ENCODE data around the gene MAFB.

DNA sequence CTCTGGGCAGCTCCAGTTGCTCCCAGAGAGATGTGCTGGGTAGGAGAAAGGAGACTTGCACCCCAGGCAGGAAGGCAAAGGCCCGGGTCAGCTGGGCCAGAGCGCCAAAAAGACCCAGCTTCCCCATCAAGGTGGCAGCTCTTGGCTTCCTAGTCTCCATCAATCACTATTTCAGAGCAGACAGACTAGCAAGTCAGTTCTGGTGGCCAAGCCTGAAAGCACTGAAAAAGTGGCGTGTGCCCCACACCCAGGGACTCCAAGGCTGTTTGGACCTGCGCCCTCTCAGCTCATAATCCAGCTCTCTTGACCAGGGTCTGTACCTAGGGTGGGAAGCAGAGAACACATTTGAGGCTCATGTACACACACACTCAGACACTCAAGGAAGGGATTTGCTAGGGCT lies 3.7 kb downstream of the MAFB start:
- TF ChIP-seq, protein P1, sequence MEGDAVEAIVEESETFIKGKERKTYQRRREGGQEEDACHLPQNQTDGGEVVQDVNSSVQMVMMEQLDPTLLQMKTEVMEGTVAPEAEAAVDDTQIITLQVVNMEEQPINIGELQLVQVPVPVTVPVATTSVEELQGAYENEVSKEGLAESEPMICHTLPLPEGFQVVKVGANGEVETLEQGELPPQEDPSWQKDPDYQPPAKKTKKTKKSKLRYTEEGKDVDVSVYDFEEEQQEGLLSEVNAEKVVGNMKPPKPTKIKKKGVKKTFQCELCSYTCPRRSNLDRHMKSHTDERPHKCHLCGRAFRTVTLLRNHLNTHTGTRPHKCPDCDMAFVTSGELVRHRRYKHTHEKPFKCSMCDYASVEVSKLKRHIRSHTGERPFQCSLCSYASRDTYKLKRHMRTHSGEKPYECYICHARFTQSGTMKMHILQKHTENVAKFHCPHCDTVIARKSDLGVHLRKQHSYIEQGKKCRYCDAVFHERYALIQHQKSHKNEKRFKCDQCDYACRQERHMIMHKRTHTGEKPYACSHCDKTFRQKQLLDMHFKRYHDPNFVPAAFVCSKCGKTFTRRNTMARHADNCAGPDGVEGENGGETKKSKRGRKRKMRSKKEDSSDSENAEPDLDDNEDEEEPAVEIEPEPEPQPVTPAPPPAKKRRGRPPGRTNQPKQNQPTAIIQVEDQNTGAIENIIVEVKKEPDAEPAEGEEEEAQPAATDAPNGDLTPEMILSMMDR (conservative IDR thresholded peaks at IDR 0.05 in 1 of 2, IDR thresholded peaks at IDR 0.05 in 1 of 2; ENCODE audit: extremely low read depth in 1 of 2, insufficient read depth in 1 of 2, low read depth in 1 of 2, low read length in 2 of 2): no peak
- TF ChIP-seq EZH2 (IDR thresholded peaks at IDR 0.05; ENCODE audit: borderline replicate concordance, low read length): no peak
